Islet precursor cell (in vitro differentiated cells): Measurements from ENCODE around the gene SYT11.
A peak's percentile ranks its signal among the peaks of the same experiment; 100 is the strongest.
"Not testable (repeated sequence)": the region's sequence is repeated elsewhere in the genome, so short reads cannot be mapped to it uniquely, and the experiment has no call there.

Experiments
- DNase-seq: peaks from one replicate; pipeline ENCODE4 v3.0.0-alpha.2; 2018

SYT11 gene, protein sequence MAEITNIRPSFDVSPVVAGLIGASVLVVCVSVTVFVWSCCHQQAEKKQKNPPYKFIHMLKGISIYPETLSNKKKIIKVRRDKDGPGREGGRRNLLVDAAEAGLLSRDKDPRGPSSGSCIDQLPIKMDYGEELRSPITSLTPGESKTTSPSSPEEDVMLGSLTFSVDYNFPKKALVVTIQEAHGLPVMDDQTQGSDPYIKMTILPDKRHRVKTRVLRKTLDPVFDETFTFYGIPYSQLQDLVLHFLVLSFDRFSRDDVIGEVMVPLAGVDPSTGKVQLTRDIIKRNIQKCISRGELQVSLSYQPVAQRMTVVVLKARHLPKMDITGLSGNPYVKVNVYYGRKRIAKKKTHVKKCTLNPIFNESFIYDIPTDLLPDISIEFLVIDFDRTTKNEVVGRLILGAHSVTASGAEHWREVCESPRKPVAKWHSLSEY

DNA sequence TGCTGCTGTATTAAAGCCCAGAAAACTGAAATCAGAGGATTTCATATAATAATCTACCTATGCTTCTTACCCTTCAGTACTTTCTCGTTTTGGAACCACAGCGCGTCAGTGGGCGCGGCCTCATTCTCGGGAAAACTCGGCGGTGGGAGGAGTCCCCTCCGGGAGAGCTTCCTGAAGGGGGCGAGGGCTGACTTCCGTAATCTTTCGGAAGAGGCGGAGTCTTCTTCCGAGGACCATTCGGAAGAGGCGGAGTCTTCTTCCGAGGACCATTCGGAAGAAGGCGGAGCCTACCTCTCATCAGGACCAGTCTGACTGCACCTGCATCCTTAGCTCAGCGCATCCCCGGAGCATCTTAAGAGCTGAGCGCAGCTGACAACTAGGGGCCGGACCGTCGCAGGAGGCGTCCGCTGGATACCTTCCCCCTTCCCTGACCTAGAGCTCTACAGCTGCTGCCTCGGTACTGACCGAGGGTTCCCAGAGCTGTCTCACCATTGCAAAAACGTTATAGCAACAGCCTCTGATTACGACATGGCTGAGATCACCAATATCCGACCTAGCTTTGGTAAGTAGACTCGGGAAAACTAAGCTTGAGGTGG, at the start of gene SYT11:
TSS of gene SYT11 (plus strand) at position 334 of the 596 bp plus-strand sequence. CDS start at position 529, 195 bp downstream.
- peak; percentile 95 for DNase-seq

DNA sequence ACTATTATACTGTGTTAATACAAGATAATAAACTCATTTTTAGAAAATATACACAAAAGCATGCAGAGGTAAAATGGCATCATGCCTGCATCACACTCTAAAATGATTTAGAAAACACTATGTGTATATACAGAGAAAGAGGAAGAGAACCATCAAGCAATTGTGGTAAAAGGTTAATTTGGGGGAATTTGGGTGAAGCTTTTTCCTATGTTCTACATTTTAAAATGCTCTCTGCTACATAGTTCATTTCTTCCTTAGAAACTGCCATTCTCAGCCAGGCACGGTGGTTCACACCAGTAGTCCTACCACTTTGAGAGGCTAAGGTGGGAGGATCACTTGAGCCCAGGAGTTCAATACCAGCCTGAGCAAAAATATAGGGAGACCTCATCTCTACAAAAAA, 46.5 kb upstream of the SYT11 start:
- DNase-seq = no peak

DNA sequence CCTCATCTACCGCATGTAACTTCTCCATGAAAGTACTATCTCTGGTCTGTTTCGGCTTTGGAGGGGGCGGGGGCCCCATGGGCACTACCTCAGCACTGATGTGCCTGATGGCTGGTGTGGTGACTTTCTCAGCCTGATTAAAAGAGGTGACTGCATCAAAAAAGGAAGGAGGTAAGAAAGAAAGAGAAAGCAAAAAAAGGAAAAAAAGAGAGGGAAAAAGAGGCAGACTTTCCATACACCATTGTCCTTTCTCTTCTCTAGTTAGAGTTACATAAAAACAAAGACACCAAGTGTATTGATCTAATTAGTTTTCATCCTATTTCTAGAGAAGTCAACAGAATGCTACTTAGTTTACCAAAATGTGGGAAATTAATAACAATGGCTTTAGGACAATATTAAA, 45.7 kb upstream of the SYT11 start:
- no peak for DNase-seq

DNA sequence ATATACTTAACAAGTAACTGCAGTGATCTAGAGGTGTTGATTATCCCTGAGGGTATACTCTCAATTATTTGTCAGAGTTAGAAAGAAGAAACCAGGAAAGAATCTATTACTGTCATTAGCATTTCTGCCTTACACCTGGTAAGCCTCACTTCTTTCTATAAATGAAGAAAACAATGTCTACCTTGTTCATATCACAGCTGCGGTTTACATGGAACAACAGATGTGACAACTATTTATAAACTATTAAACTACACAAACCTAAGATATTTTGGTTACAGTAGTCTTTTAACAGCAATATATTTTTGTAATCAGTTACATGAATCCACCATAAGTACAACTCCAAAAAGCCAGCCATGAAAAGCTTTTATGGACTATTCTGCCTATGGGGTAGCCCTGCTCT, 43.0 kb upstream of the SYT11 start:
- DNase-seq = no peak

DNA sequence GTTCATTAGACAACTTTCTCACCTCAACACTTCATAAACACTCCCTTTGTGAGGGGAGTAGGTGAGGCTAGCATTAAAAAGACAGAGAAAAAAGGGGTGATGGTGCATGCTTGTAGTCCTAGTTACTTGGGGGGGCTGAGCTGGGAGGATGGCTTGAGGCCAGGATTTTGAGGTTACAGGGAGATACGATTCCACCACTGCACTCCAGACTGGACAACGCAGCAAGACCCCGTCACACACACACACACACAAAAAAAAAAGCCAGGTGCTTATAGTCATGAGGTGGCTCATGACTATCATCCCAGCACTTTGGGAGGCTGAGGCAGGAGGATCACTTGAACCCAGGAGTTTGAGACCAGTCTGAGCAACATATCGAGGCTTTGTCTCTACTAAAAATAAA, 31.9 kb upstream of the SYT11 start:
- no peak for DNase-seq

DNA sequence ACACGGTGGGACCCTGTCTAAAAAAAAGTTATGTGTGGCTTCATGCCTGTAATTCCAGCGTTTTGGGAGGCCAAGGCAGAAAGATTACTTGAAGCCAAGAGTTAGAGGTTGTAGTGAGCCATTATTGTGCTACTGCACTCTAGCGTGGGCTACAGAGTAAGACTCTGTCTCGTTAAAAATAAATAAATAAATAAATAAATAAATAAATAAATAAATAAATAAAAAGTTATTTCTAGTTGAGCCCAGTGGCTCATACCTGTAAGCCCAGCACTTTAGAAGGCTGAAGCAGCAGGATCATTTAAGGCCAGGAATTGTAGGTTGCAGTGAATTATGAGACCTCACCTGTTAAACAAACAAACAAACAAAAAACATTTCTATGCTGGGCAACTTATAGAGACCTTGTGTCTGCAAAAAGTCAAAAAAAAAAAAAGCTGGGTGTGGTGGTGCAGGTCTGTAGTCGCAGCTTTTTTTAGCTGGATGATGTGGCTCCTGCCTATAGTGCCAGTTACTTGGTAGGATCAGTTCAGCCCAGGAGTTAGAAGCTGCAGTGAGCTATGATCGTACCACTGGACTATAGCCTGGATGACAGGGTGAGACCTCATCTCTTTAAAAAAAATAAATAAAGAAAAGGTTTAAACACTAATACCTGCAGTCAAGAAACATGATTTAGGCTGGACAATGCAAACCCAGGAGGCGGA, 27.9 kb upstream of the SYT11 start:
- DNase-seq = no peak

DNA sequence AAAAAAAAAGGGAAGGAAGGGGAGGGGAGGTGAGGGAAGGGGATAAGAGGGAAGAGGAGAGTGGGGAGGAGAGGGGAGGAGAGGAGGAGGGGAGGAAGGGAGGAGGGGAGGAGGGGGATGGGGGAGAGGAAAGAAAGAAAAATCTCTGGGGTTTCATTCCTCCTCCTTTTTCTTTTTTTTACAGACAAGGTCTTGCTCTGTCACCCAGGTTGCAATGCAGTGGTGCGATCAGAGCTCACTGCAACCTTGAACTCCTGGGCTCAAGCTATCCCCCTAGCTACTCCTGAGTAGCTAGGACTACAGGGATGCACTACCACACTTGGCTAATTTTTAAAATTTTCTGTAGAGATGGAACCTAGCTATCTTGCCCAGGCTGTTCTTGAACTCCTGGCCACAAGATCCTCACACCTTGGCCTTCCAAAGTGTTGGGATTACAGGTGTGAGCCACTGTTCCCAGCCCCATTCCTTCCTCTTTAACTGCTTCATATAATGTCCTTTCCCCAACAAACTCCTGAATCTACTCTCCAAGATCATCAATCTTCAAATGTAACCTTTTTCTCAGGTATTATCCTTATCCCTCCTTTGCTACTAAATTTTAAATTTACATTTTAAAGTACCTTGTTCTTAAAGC, 25.6 kb upstream of the SYT11 start:
- DNase-seq = no peak

DNA sequence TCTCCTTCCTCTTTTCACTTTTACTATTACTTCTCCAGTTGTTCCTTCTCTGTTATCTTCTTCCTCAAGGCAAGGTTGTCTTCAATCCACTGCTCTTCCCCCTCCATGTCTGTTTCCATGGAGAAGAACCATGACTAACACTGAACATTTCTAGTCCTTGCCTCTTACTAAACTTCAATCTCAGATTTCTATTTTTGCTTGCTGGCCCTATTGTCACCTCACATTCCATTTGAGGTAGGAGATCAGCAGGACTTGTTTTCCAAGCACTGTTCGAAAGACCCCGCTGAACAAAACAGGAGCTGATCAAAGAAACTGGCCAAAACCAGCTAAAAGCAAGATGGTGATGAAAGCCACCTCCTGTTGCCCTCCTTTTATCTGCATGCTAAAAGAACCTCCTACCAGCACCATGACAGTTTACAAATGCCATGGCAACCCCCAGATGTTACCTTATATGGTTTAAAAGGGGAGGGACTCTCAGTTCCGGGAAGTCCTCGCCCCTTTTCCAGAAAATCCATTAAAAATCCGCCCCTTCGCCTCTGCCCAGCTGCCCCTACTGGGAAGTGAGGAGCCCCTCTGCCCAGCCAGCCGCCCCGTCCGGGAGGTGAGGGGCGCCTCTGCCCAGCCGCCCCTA, 25.0 kb upstream of the SYT11 start:
- no peak for DNase-seq

DNA sequence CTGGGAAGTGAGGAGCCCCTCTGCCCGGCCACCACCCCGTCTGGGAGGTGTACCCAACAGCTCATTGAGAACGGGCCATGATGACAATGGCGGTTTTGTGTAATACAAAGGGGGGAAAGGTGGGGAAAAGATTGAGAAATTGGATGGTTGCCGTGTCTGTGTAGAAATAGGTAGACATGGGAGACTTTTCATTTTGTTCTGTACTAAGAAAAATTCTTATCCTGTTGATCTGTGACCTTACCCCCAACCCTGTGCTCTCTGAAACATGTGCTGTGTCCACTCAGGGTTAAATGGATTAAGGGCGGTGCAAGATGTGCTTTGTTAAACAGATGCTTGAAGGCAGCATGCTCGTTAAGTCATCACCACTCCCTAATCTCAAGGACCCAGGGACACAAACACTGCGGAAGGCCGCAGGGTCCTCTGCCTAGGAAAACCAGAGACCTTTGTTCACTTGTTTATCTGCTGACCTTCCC, 24.4 kb upstream of the SYT11 start:
- DNase-seq = not testable (repeated sequence)

DNA sequence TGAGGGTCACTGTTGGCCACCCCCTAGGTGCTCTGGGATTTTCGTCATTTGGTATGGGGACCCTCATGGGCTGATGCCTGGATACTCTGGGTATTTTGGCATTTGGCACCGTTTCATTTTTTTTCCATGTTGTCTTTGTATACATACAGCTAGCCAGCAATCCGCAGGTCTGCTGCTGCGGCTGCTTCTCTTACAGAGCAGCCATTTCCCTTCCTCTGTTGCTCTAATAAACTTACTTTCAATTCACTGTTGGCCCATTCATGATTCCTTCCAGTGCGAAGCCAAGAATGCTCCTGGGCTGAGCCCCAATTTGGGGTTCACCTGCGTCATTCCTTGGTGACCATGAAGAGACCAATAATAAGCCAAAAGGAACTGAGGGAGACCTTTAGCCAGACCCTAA, 23.8 kb upstream of the SYT11 start:
- no peak for DNase-seq

DNA sequence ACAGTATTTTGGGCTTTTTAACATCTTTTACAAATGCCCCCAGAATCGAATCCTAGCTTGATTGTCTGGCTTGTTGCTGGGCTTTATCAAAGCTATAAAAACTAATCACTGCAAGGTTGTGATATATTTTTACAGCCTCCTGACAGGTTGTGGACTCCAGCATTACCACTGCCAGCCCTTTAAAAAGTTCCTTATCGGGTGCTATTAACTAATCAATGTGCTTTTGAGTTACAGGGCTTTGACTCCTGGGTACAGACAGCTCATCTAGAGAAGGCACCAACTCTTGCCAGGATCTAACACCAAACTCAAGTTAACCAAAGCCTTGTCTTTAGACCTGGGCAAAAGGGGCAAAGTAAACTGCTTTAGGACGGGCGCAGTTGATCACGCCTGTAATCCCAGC, 19.0 kb upstream of the SYT11 start:
- no peak for DNase-seq

DNA sequence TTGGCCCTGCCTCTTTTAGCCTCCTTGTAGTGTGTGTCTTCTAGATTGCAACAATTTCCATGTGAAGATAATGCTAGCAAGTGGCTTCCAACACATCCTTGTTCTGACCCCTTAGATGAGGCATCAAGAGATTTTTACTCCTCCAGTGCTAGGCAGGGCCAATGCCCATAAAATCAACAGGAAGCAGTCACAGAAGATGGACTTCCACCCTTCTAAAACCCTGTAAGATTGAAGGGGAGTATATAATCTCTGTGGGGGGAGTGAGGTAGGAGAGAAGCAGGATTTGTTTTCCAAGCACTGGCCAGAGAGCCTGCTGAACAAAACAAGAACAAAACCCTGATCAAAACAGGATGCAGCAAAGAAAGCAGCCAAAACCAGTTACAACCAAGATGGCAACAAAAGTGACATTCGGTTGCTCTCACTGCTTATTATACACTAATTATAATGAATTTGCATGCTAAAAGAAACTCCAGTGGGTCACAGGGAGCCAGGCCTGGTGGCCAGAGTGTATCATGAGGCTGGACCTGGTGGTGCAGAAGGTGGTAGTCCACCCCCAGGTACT, 14.4 kb upstream of the SYT11 start:
- no peak for DNase-seq

DNA sequence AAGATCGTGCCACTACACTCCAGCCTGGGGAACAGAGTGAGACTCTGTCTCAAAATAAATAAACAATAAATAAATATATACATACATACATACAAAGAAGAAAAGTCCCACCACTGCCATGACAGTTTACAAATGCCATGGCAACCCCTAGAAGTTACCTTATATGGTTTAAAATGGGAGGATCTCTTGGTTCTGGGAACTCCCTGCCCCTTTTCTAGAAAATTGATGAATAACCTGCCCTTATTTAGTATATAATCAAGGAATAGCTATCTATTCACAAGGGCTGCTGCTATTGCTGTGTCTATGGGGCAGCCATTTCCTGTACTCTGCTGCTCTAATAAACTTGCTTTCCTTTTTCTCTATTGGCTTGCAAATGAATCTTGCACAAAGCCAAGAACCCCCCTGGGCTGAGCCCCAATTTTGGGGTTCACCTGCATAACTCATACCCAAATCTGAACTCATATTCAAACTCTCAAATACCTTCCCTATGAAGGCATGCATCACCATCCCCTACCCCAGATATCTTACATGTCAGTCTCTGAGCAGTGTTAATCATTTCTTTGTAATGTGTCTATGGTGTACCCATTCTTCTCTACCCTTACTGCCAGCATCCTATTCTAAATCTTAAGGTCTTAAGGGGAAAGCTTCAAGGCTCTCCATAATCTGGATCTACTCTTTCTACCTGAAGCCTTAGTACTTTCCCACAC, 11.4 kb upstream of the SYT11 start:
- DNase-seq = no peak

DNA sequence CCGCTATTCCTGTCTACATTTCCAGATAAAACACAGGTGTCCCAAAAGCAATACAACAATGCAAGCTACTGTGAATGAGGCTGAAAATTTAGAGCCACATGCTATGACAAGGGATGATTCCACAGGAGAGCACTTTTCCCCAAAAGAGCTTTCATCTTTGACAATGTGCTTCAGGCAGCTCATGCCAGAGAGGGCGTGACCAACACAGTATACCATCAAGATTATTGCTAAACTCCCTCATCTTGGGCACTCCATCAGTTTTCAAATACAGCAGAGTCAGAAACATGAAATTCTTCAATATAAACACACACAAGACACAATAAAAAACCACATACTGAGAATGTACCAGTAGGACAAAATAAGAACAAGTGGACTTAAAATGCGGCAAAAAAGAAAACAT, 9.0 kb upstream of the SYT11 start:
- DNase-seq = no peak

DNA sequence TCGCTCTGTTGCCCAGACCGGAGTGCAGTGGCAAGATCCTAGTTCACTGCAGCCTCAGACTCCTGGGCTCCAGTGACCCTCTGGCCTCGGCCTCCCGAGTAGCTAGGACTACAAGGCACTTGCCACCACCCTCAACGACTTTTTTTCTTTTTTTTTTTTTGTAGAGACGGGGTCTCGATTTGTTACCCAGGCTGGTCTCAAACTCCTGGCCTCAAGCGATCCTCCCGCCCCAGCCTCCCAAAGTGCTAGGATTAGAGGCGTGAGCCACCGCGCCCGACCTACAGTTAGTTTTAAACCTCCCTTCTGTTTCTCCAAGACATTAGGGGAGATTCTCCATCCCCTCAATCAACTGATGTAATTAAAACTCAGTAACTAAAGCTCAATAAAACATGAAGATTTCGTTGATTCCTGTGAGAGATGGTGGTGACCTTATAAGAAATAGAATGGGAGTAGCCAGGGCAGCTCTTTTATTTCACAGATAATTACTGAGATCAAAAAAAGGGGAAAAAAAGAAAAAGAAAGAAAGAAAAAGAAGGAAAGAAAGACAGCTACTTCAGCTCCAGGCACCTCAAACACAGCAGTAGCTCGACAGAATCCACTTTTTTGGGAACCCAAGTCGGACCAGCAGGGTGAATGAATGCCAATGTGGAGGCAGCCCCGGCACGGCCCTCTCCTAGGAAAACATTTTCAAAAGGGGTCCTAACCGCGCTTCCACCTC, 3.0 kb upstream of the SYT11 start:
- no peak for DNase-seq

DNA sequence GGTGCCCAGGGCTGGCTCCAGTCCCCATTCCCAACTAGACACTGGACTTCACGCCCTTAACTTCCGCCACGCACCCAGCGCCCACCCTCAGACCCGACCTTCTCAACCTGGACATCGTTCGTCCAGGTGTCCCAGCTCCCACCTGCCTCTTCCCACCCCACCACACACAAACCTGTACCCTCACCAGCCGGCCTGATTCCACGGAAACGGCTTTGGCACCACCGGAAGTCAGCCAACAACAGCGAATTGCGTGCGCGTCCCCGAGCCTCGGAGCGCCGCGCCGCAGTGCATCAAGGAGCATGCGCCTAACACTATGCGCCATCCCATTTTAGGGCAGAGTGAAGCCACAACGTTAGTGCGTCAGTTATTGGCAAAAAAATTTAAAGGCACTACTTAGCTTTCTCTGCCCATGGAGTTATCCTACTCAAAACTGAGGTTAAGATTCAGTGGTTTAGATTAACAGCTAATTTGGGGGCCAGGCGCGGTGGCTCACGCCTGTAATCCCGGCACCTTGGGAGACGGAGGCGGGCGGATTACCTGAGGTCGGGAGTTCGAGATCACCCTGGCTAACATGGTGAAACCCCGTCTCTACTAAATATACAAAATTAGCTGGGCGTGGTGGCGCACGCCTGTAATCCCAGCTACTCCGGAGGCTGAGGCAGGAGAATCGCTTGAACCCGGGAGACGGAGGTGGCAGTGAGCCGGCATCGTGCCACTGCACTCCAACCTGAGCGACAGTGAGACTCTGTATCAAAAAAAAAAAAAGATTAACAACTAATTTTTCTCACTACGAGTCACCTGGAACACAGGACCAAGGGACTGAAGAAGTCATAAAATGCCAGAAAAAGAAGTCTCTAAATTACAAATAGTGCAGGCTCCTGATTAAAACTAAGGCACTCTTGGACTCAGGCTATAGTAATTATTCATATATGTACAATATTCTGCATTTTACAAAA, 2.1 kb upstream of the SYT11 start, which contains the start of gene GON4L:
TSS of gene GON4L (minus strand) at position 240 of the 956 bp plus-strand sequence. CDS start 3,434 bp downstream, outside the sequence.
- DNase-seq = peak; percentile 94

DNA sequence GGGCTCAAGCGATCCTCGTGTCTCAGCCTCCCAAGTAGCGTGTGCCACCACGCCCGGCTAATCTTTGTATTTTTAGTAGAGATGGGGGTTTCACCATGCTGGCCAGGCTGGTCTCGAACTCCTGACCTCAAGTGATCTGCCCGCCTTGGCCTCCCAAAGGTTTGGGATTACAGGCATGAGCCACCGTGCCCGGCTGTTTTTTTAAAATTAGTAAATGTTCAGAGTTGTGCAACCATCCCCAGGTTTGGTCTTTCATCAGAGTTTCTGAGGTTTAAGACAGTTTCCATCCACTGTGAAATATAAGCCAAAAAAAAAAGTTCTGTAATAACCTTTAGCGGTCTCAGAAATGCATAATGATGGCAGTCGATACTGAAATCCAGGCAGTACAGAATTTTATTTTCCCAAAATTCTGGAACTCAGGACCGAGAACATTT, 550 bp upstream of the SYT11 start:
- DNase-seq = no peak

DNA sequence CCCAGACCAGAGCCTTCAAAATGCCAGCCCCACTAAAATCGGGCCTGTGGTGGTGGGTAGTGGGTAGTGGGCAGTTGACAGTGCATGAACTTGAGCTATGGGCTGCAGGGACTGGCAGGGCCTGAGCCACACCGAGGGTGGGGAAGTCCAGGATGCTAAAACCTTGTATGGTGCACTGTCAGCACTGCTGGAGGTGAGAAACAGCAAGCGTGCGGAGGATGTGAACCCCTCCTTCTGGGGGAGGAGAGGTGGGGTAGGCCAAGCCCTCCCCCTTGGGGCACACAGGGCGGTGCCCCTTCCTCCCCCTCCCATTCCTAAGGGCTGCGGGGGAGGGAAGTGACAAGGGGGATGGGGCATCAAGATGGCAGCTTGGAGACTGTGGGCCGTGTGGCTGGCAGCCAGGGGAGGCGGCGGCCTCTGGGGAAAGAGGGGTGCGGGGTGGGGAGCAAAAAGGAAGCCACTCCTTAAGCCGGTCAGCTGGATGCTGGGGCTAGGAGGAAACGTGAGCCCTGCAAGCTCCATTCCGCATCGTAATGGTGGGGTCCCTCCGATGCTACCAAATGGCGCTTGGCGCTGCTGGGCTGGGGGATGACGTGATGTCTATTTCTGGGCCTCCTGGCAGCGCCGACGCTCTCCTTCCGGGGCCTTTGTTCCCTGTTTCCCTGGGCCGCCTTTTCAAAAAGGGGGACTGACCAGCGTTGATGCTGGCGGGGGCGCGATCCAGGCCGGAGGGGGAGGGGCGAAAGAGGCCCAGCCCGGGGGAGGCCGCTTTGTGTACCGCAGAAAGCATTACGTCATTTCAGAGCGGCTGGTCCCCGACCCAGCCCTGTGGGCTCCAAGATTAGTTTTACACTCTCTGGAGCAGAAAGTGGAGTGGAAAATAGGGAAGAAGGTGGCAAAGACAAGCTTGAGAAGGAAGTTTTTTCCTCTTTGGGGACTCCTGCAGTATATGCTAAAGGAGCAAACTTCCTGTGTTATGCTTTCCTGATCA, 809 bp downstream of the SYT11 start:
- no peak for DNase-seq
